LNCaP clone FGC (cell line): ENCODE data around the gene OR6F1.
"Not testable (repeated sequence)": the region's sequence is repeated elsewhere in the genome, so short reads cannot be mapped to it uniquely, and the experiment has no call there.

Experiments
- DNase-seq: peaks from one replicate; pipeline ENCODE4 v3.0.0-alpha.2; 2011; ENCODE audit warnings: low read depth
- H3K4me3 ChIP-seq: 2 replicates; pipeline ENCODE4 v1.5.1; 2011; ENCODE audit warnings: mild to moderate bottlenecking, low read depth, low read length, control low read depth
- TF ChIP-seq, protein P1 (sequence below): IDR thresholded peaks from 2 replicates; pipeline ENCODE4 v1.5.1; 2012; ENCODE audit warnings: mild to moderate bottlenecking; ENCODE audit not compliant: control insufficient read depth, insufficient read depth; ENCODE audit errors: extremely low read depth

The OR6F1 gene

DNA sequence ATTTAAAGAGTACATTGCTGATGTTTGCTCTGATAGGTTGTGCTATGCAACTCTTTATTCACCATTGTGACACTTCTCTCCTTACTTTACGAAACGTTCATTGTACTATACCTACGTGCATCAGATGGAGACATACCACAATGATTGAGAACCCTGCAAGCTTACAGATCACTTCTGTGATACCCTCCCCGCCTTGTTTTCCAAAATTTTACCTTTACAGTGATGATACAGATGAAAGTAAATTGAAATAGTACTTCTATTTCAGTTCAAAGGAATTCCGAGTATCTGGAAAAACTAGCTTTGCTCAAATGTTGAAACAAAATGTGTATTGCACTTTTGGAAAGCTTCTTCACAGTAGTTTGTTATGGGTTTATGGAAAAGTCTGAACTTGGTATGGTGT lies 25.3 kb upstream of the OR6F1 start:
- DNase-seq, result no peak
- H3K4me3 ChIP-seq, result no peak overlapping the region
- TF ChIP-seq, protein P1, sequence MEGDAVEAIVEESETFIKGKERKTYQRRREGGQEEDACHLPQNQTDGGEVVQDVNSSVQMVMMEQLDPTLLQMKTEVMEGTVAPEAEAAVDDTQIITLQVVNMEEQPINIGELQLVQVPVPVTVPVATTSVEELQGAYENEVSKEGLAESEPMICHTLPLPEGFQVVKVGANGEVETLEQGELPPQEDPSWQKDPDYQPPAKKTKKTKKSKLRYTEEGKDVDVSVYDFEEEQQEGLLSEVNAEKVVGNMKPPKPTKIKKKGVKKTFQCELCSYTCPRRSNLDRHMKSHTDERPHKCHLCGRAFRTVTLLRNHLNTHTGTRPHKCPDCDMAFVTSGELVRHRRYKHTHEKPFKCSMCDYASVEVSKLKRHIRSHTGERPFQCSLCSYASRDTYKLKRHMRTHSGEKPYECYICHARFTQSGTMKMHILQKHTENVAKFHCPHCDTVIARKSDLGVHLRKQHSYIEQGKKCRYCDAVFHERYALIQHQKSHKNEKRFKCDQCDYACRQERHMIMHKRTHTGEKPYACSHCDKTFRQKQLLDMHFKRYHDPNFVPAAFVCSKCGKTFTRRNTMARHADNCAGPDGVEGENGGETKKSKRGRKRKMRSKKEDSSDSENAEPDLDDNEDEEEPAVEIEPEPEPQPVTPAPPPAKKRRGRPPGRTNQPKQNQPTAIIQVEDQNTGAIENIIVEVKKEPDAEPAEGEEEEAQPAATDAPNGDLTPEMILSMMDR, result no peak

DNA sequence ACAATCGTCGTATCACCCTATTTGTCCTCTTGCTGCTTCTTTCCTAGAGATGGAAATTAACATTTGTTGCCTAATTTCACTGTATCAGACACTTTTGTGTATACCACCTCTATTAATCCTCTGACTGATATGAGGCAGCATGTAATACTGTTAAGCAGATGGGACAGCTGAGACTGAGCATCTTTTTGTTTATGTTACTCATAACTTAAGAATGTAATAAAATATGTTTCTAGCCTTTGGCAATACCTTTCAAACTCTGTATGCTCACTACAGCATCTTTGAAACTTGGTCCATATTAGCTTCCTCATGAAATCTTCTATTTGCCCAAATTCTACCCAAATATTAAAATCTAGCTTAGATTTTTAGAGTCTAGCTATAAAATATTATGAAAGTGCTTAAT lies 24.3 kb upstream of the OR6F1 start:
- no peak overlapping the region for H3K4me3 ChIP-seq
- TF ChIP-seq, protein P1, result no peak
- no peak for DNase-seq

DNA sequence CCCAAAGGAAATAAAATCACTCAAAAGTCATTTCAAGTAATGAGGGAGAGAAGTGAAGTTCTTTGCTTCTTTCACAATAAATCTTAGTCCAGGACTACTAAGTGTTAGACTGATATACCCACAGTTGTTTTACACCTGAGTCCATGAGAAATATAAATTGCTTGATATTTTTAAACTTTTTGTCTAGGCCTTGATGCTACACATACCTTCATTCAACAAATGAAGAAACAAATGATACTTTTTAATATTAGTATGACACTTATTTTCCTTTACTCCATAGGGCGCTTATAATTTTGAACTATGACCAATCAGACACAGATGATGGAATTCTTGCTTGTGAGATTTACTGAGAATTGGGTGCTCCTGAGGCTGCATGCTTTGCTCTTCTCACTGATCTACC lies 21.9 kb upstream of the OR6F1 start, which contains the start of gene OR14K1:
OR14K1 (plus strand) TSS at position 301 of the 400 bp plus-strand sequence; CDS start at position 301, 0 bp downstream.
- H3K4me3 ChIP-seq, result no peak within 1 kb of the TSS
- TF ChIP-seq, protein P1, result no peak
- DNase-seq, result no peak

DNA sequence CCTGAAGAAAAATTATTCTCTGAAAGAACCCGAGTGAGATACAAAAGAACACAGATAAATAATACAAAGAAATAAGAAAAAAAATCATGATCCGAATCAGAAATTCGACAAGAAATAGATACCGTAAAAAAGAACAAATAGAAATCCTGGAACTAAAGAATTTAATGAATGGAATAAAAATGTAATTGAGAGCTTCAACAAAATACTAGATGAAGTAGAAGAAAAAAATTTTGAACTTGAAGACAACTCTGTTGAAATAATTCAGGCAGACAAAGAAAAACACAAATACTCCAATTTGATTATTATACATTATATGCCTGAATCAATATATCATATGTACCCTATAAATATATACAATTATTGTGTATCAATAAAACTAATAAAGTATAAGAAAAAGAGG lies 4.8 kb upstream of the OR6F1 start:
- TF ChIP-seq, protein P1, result no peak
- DNase-seq, result no peak
- no peak overlapping the region for H3K4me3 ChIP-seq

DNA sequence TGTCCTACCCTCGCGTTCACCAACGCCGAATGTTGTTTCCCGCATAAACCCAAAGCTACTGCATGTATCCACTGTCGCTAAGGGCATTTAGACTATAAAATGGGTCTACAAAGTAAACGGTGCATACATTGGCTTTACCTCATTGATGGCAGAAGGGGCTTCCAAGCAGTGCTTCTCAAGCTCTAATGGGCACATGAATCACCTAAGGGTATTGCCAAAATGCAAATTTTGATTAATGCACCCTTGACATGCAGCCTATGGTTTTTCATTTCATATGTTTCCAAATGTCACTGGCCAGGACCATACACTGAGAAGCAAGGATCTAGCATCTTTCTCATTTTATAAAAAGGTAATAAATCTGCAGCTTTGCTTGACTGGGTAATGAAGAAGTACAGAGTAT lies 2.7 kb downstream of the OR6F1 start:
- no peak overlapping the region for H3K4me3 ChIP-seq
- TF ChIP-seq, protein P1, result no peak
- DNase-seq, result no peak

DNA sequence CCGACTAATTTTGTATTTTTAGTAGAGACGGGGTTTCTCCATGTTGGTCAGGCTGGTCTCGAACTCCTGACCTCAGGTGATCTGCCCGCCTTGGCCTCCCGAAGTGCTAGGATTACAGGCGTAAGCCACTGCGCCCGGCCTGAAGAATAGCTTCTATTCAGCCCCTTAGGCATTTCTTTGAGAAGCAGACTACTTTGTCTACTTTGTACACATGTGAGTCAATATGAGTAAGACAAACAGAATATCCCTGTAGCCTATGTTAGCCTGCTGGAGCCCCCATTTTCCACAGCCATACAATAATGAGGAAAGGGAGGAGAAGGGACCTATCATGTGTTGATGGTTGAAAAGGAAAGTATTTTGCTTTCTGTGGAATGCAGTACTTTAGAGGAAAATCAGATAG lies 5.8 kb downstream of the OR6F1 start:
- not testable (repeated sequence) for DNase-seq, H3K4me3 ChIP-seq

DNA sequence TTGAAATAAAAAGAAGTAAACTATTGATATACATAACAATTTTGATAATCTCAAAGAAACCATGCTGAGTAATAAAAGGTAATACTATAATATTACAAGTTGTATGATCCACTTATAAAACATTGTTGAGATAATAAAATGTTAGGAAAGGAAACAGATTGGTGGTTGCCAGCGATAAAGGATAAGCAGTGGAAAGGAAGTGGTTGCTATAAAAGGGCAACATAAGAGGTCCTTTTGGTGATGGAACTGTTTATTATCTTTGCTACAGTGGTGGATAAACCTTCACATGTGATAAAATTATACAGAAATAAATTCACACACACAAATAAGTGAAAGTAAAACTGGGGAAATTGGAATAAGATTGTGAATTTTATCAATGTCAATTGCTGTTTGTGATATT lies 15.1 kb downstream of the OR6F1 start:
- H3K4me3 ChIP-seq, result no peak overlapping the region
- TF ChIP-seq, protein P1, result no peak
- no peak for DNase-seq

DNA sequence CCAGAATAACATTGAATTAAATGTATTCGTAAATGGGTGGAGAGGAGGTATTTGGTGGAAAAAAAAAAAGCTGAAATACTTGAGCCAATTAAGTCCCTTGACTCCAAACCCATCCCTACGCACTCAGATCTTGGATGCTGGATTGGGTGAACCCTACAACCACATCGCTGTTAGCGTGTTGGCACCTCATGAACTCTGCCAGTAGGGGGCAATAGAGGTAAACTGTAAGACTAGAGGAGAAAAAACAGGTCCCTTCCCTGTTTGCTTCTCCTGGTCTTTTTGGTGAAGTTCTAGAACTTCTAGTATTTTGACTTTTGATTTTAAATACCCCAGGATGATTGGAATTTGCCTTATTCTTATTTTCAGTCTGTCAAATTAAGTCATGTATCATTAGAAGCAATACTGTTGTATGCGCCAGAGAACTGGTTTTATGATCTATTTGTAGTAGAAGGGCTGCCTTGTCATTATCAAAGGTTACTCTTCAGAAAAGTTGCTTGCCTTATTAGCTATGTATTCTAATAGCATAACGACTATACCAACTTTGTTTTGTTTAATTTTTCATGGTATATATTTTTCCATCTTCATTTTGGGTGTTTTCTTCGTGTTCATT lies 35.1 kb downstream of the OR6F1 start:
- TF ChIP-seq, protein P1, result peak; percentile 72
- peak; percentile 22 for DNase-seq

More for the DNA sequence above, 35.1 kb downstream of the OR6F1 start:
- no peak overlapping the region for H3K4me3 ChIP-seq
